ENCODE data around the gene GRP.
A peak's percentile ranks its signal among the peaks of the same experiment; 100 is the strongest.
"Not testable (repeated sequence)": the region's sequence is repeated elsewhere in the genome, so short reads cannot be mapped to it uniquely, and the experiment has no call there.

GRP gene

GRCh38 chr18:59238385-59238784 lies 18.4 kb downstream of the GRP start:
- no peak overlapping the region for H3K27ac ChIP-seq
- TF ChIP-seq, protein P1, sequence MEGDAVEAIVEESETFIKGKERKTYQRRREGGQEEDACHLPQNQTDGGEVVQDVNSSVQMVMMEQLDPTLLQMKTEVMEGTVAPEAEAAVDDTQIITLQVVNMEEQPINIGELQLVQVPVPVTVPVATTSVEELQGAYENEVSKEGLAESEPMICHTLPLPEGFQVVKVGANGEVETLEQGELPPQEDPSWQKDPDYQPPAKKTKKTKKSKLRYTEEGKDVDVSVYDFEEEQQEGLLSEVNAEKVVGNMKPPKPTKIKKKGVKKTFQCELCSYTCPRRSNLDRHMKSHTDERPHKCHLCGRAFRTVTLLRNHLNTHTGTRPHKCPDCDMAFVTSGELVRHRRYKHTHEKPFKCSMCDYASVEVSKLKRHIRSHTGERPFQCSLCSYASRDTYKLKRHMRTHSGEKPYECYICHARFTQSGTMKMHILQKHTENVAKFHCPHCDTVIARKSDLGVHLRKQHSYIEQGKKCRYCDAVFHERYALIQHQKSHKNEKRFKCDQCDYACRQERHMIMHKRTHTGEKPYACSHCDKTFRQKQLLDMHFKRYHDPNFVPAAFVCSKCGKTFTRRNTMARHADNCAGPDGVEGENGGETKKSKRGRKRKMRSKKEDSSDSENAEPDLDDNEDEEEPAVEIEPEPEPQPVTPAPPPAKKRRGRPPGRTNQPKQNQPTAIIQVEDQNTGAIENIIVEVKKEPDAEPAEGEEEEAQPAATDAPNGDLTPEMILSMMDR (IDR thresholded peaks at IDR 0.05; ENCODE audit: low read depth, low read length) = no peak
- no peak overlapping the region for H3K4me3 ChIP-seq (ENCODE audit: low read depth, low read length)
- DNase-seq = no peak
- H3K9me3 ChIP-seq (ENCODE audit: severe bottlenecking) = peaks cover 2% of the 10 kb centered on the region
- no peaks in the 10 kb centered on the region for H3K36me3 ChIP-seq
- H3K27me3 ChIP-seq (ENCODE audit: insufficient read depth, low read depth, severe bottlenecking) = no peaks in the 10 kb centered on the region

DNA sequence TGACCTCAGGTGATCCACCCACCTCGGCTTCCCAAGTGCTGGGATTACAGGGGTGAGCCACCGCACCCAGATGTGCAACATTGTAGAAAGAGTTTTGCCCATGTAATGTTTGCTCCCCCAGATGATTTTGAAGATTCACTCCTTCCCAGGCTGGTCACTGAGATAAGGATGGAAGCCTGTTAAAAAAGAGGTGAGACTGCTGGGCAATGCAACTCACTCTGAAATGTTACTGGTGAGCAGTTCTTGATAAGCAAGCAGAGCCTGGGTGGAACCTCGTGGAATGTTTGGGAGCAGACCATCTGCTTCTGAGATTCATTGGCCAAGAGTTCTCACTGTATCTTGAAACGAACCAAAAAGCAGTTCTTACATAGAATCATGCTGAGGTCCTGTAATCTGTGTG lies 19.7 kb downstream of the GRP start:
- Histone ChIP-seq H3K4me3 (ENCODE audit: low read depth, low read length) (no peak overlapping the region), H3K9me3 (ENCODE audit: severe bottlenecking) (peaks cover 2% of the 10 kb centered on the region), H3K27me3 (ENCODE audit: insufficient read depth, low read depth, severe bottlenecking) (no peaks in the 10 kb centered on the region), H3K36me3 (no peaks in the 10 kb centered on the region), H3K27ac (no peak overlapping the region)
- DNase-seq = no peak
- TF ChIP-seq, protein P1 (IDR thresholded peaks at IDR 0.05; ENCODE audit: low read depth, low read length) = no peak

DNA sequence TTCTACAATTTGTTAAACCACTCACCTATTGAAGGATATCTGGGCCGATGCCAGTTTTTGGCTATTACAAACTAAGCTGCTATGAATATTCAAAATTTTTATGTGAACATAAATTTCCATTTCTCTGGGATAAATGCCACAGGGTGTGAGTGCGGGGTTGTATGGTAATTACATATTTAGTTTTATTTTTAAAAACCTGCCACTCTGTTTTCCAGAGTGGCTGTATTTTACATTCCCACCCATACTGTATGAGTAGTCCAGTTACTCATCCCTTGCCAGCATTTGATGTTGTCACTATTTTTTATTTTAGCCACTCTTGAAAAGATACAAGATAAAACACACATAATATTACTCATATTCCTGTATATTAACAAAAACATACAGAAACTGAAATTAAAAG lies 22.9 kb downstream of the GRP start:
- H3K36me3 ChIP-seq = no peaks in the 10 kb centered on the region
- no peak overlapping the region for H3K27ac ChIP-seq
- no peaks in the 10 kb centered on the region for H3K9me3 ChIP-seq (ENCODE audit: severe bottlenecking)
- TF ChIP-seq, protein P1 (IDR thresholded peaks at IDR 0.05; ENCODE audit: low read depth, low read length) = no peak
- no peak for DNase-seq
- H3K27me3 ChIP-seq (ENCODE audit: insufficient read depth, low read depth, severe bottlenecking) = no peaks in the 10 kb centered on the region
- H3K4me3 ChIP-seq (ENCODE audit: low read depth, low read length) = no peak overlapping the region

GRCh38 chr18:59246796-59247195 lies 26.8 kb downstream of the GRP start:
- DNase-seq = no peak
- no peak overlapping the region for H3K4me3 ChIP-seq (ENCODE audit: low read depth, low read length)
- H3K36me3 ChIP-seq = no peaks in the 10 kb centered on the region
- no peak overlapping the region for H3K27ac ChIP-seq
- no peaks in the 10 kb centered on the region for H3K27me3 ChIP-seq (ENCODE audit: insufficient read depth, low read depth, severe bottlenecking)
- H3K9me3 ChIP-seq (ENCODE audit: severe bottlenecking) = peaks cover 3% of the 10 kb centered on the region
- TF ChIP-seq, protein P1 (IDR thresholded peaks at IDR 0.05; ENCODE audit: low read depth, low read length) = no peak

DNA sequence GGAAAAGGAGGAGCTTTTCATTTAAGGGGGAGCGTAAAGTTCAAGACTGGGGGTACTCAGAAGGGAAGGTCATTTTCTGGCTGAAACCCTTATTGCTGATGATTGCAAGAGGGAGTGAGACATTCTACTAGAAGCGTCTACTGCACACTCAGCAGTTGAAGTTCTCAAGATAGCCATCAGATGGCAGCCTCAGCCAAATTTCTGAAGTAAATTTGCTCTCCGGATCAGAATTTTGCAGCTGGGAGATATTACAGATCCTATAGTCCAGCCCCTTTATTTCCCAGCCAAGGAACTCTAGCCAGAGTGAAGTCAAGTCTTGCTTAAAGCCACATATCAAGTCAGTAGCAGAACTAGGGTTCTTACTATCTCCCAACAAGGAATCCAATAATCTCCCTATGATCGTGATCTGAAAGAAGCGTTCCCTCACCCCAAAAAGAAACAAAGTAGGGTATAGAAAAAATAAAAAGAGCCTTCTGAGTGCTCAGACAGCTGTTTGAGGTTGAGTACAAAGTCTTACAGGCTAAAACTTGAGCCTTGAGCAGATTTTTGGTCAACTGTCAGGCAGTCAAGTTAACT lies 29.3 kb downstream of the GRP start:
- no peaks in the 10 kb centered on the region for H3K27me3 ChIP-seq (ENCODE audit: insufficient read depth, low read depth, severe bottlenecking)
- H3K36me3 ChIP-seq = no peaks in the 10 kb centered on the region
- H3K4me3 ChIP-seq (ENCODE audit: low read depth, low read length) = no peak overlapping the region
- no peak overlapping the region for H3K27ac ChIP-seq
- TF ChIP-seq, protein P1 (IDR thresholded peaks at IDR 0.05; ENCODE audit: low read depth, low read length) = peak; percentile 81
- peaks cover 3% of the 10 kb centered on the region for H3K9me3 ChIP-seq (ENCODE audit: severe bottlenecking)
- DNase-seq = peak; percentile 83

DNA sequence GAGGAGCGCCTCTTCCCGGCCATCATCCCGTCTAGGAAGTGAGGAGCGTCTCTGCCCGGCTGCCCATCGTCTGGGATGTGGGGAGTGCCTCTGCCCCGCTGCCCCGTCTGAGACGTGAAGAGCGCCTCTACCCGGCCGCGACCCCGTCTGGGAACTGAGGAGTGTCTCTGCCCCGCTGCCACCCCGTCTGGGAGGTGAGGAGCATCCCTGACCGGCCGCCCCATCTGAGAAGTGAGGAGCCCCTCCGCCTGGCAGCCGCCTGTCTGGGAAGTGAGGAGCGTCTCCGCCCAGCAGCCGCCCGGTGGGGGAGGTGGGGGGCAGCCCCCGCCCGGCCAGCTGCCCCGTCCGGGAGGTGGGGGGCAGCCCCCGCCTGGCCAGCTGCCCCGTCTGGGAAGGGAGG lies 35.5 kb downstream of the GRP start:
- H3K4me3 ChIP-seq (ENCODE audit: low read depth, low read length); DNase-seq; H3K36me3 ChIP-seq; H3K27me3 ChIP-seq (ENCODE audit: insufficient read depth, low read depth, severe bottlenecking); H3K27ac ChIP-seq: not testable (repeated sequence)
- peaks cover 16% of the 10 kb centered on the region for H3K9me3 ChIP-seq (ENCODE audit: severe bottlenecking)

GRCh38 chr18:59261842-59262241 lies 41.9 kb downstream of the GRP start:
- H3K4me3 ChIP-seq (ENCODE audit: low read depth, low read length) = not testable (repeated sequence)

DNA sequence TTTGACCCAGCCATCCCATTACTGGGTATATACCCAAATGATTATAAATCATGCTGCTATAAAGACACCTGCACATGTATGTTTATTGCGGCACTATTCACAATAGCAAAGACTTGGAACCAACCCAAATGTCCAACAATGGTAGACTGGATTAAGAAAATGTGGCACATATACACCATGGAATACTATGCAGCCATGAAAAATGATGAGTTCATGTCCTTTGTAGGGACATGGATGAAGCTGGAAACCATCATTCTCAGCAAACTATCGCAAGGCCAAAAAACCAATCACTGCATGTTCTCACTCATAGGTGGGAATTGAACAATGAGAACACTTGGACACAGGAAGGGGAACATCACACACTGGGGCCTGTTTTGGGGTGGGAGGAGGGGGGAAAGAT lies 42.3 kb downstream of the GRP start:
- not testable (repeated sequence) for H3K36me3 ChIP-seq; H3K27me3 ChIP-seq (ENCODE audit: insufficient read depth, low read depth, severe bottlenecking); H3K27ac ChIP-seq; DNase-seq; H3K4me3 ChIP-seq (ENCODE audit: low read depth, low read length)
- H3K9me3 ChIP-seq (ENCODE audit: severe bottlenecking) = peaks cover 12% of the 10 kb centered on the region

More at GRCh38 chr18:59261842-59262241, 41.9 kb downstream of the GRP start:
- not testable (repeated sequence) for DNase-seq; H3K36me3 ChIP-seq; H3K27me3 ChIP-seq (ENCODE audit: insufficient read depth, low read depth, severe bottlenecking); H3K27ac ChIP-seq
- H3K9me3 ChIP-seq (ENCODE audit: severe bottlenecking) = peaks cover 16% of the 10 kb centered on the region
